Measurements from ENCODE around the gene PAPLN.

The PAPLN gene

GRCh38 chr14:73287071-73287470 lies 49.8 kb downstream of the PAPLN start:
- no peak for TF ChIP-seq CTCF (IDR thresholded peaks at IDR 0.05; ENCODE audit: low read depth, low read length, missing control alignments)
- Histone ChIP-seq H3K4me3 (ENCODE audit: low read depth, low read length) (no peak overlapping the region), H3K27ac (no peak overlapping the region), H3K27me3 (replicated peaks) (no peaks in the 10 kb centered on the region), H3K36me3 (replicated peaks) (peaks cover 44% of the 10 kb centered on the region)
- in situ Hi-C loops (cut with HindIII; ENCODE audit: low pct_ligation_motif_present, low sequenced_read_pairs), result loop anchor here (25.0 kb wide), 1 partner anchor 175 kb away; the partner anchor contains the start of gene NUMB
- no peak for DNase-seq

- in situ Hi-C loops (cut with HindIII; ENCODE audit: low pct_ligation_motif_present, low sequenced_read_pairs), result loop anchor here (25.0 kb wide), 1 partner anchor 173 kb away; the partner anchor contains the start of gene NUMB
- no peak overlapping the region for H3K4me3 ChIP-seq (ENCODE audit: low read depth, low read length)
- no peak overlapping the region for H3K27ac ChIP-seq
- no peak for TF ChIP-seq CTCF (IDR thresholded peaks at IDR 0.05; ENCODE audit: low read depth, low read length, missing control alignments)
- peaks cover 33% of the 10 kb centered on the region for H3K36me3 ChIP-seq (replicated peaks)
- H3K27me3 ChIP-seq (replicated peaks), result no peaks in the 10 kb centered on the region
- no peak for DNase-seq
Measured at GRCh38 chr14:73289308-73289707, 52.0 kb downstream of the PAPLN start.

GRCh38 chr14:73289729-73290128 lies 52.4 kb downstream of the PAPLN start:
- no peak for TF ChIP-seq CTCF (IDR thresholded peaks at IDR 0.05; ENCODE audit: low read depth, low read length, missing control alignments)
- Histone ChIP-seq H3K4me3 (ENCODE audit: low read depth, low read length) (no peak overlapping the region), H3K27me3 (replicated peaks) (no peaks in the 10 kb centered on the region), H3K36me3 (replicated peaks) (peaks cover 33% of the 10 kb centered on the region), H3K27ac (no peak overlapping the region)
- in situ Hi-C loops (cut with HindIII; ENCODE audit: low pct_ligation_motif_present, low sequenced_read_pairs), result loop anchor here (25.0 kb wide), 1 partner anchor 173 kb away; the partner anchor contains the start of gene NUMB
- DNase-seq, result no peak

- H3K4me3 ChIP-seq (ENCODE audit: low read depth, low read length), result no peak overlapping the region
- TF ChIP-seq CTCF (IDR thresholded peaks at IDR 0.05; ENCODE audit: low read depth, low read length, missing control alignments), result no peak
- H3K36me3 ChIP-seq (replicated peaks), result peaks cover 28% of the 10 kb centered on the region
- in situ Hi-C loops (cut with HindIII; ENCODE audit: low pct_ligation_motif_present, low sequenced_read_pairs), result loop anchor here (25.0 kb wide), 1 partner anchor 172 kb away; the partner anchor contains the start of gene NUMB
- DNase-seq, result no peak
- H3K27ac ChIP-seq, result no peak overlapping the region
- no peaks in the 10 kb centered on the region for H3K27me3 ChIP-seq (replicated peaks)
Measured at GRCh38 chr14:73290279-73290678, 53.0 kb downstream of the PAPLN start.

GRCh38 chr14:73293782-73294781 lies 56.8 kb downstream of the PAPLN start:
- DNase-seq, result no peak
- no peak for TF ChIP-seq CTCF (IDR thresholded peaks at IDR 0.05; ENCODE audit: low read depth, low read length, missing control alignments)
- in situ Hi-C loops (cut with HindIII; ENCODE audit: low pct_ligation_motif_present, low sequenced_read_pairs), result loop anchor here (25.0 kb wide), 1 partner anchor 168 kb away; the partner anchor contains the start of gene NUMB
- Histone ChIP-seq H3K4me3 (ENCODE audit: low read depth, low read length) (no peak overlapping the region), H3K36me3 (replicated peaks) (peaks cover 22% of the 10 kb centered on the region), H3K27me3 (replicated peaks) (no peaks in the 10 kb centered on the region), H3K27ac (no peak overlapping the region)
